Prostate gland (tissue), 2 donors: Measurements from ENCODE around the gene ESRRB. TPM values are rescaled to one million over a fixed set of nuclear protein-coding genes. Genes with fewer than 3 reads are reported as not detected.

ENCODE experiments used
- DNase-seq: peaks from one replicate; pipeline ENCODE4 v3.0.0-alpha.2; 2019; ENCODE audit warnings: low spot score
- H3K27ac ChIP-seq, 2 donors: fragments of 200-600 bp; sonication (generic); 2 replicates each; pipeline ENCODE4 v1.5.1; 2017 to 2019
- H3K27me3 ChIP-seq: fragments of 200-600 bp; sonication (generic); replicated peaks from 2 replicates; pipeline ENCODE4 v1.5.1; 2019; ENCODE audit not compliant: insufficient read depth
- H3K36me3 ChIP-seq, 2 donors: fragments of 200-600 bp; sonication (generic); 1 replicate in 1 of 2; 2 replicates in 1 of 2; pipeline versions ENCODE4 v1.5.1 to v1.8.1; 2017 to 2019
- H3K4me1 ChIP-seq: fragments of 200-600 bp; sonication (generic); replicated peaks from 2 replicates; pipeline ENCODE4 v1.5.1; 2019
- H3K4me3 ChIP-seq, 2 donors: fragments of 200-600 bp; sonication (generic); 2 replicates each; pipeline ENCODE4 v1.5.1; 2017 to 2019
- H3K9me3 ChIP-seq: fragments of 200-600 bp; sonication (generic); 2 replicates; pipeline ENCODE4 v1.5.1; 2017
- CTCF ChIP-seq, 4 experiments: fragments of 200-600 bp in 2 of 4; fragments of 450-650 bp in 2 of 4; sonication (generic) in 2 of 4; IDR thresholded peaks; 1 replicate in 3 of 4; 2 replicates in 1 of 4; pipeline ENCODE4 v1.5.1; 2016 to 2019; ENCODE audit warnings: antibody characterized with exemption in 4 of 4, mild to moderate bottlenecking in 2 of 4, moderate library complexity in 2 of 4
- POLR2A ChIP-seq: fragments of 450-650 bp; IDR thresholded peaks from one replicate; pipeline ENCODE4 v1.6.1; 2016; ENCODE audit warnings: antibody characterized with exemption, mild to moderate bottlenecking
- POLR2AphosphoS5 ChIP-seq: sonication (generic); formaldehyde crosslinking; IDR thresholded peaks from one replicate; pipeline ENCODE4 v1.6.1; 2017; ENCODE audit warnings: antibody characterized with exemption
- WGBS: methylation state at CpG from one replicate; pipeline ENCODE4 v1.1.5; 2018; 5-methylcytosine and 5-hydroxymethylcytosine counted together
- intact Hi-C: fragments of 100-400 bp; cut with DNase I; formaldehyde crosslinking; loops from one replicate; pipeline ENCODE4 v1.14.2; 2022
- total RNA-seq, 2 donors: library from RNA; depleted of rRNA; stranded (reverse); fragments of >200 nt; gene quantifications; one replicate each; pipeline ENCODE4 v1.1.0, GENCODE V29; 2016

ESRRB gene
- total RNA-seq, 2 donors from 2014 or later: 0.32 TPM; not detected in 1

GRCh38 chr14:76446486-76446885, 70.5 kb downstream of the ESRRB start:
- intact Hi-C loops: no loop called here
- Histone ChIP-seq H3K4me3 (no peak overlapping the region), H3K27me3 (no peaks in the 10 kb centered on the region), H3K9me3 (no peaks in the 10 kb centered on the region), H3K36me3 (no peaks in the 10 kb centered on the region), H3K4me1 (no peaks in the 10 kb centered on the region), H3K27ac (no peak overlapping the region)
- TF ChIP-seq POLR2A (no peak), POLR2AphosphoS5 (no peak), CTCF (IDR thresholded peaks at IDR 0.05) (no peak)
- DNase-seq: no peak
- WGBS: 75% methylated on average over 2 of the region's 2 CpGs

DNA sequence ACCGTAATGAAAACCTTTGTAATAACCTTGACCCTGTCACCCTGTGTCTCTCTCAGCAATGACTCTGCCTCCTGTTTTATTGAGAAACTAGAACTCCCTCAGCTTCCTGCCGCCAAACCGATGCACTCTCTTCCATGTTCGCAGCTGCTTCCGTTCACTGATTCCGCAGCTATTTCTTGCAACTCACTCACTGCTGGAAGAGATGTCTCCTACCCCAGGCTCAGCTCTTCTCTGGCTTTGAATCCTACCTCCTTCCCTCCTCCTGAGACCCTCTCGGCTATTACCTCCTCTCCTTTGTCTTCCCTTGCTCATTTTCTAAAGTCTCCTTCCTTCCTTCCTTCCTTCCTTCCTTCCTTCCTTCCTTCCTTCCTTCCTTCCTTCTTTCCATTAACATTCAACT, 71.0 kb downstream of the ESRRB start:
- no peak for DNase-seq
- no peaks in the 10 kb centered on the region for H3K4me1 ChIP-seq
- H3K27ac ChIP-seq: no peak overlapping the region
- 80% methylated on average over 7 of the region's 7 CpGs for WGBS
- no peak overlapping the region for H3K4me3 ChIP-seq
- no peaks in the 10 kb centered on the region for H3K36me3 ChIP-seq
- intact Hi-C loops: no loop called here
- TF ChIP-seq CTCF (IDR thresholded peaks at IDR 0.05) (no peak), POLR2A (no peak), POLR2AphosphoS5 (no peak)
- H3K27me3 ChIP-seq: no peaks in the 10 kb centered on the region
- no peaks in the 10 kb centered on the region for H3K9me3 ChIP-seq

DNA sequence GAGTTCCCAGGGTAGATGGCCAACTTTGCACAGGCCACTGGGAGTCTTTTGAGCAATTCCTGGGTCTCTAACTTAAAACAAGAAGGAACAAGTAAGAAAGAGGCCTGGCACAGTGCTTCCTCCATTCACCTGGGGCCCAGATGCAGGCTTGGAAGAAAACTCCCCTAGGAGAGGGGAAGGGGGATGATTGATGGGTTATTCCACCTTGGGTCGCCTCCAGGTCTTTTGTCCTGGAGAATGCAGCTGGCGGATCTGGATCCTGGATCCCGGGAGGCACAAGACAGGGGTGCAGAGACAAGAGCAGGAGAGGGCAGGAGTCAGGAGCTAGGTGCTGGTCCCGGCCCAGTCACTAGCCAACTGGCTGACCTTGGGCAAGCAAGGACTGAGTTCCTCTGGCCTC, 74.5 kb downstream of the ESRRB start:
- TF ChIP-seq CTCF (IDR thresholded peaks at IDR 0.05): no peak
- TF ChIP-seq POLR2A: no peak
- TF ChIP-seq POLR2AphosphoS5: no peak
- no peaks in the 10 kb centered on the region for H3K27me3 ChIP-seq
- H3K9me3 ChIP-seq: no peaks in the 10 kb centered on the region
- no peak for DNase-seq
- H3K4me3 ChIP-seq: no peak overlapping the region
- intact Hi-C loops: no loop called here
- H3K36me3 ChIP-seq: no peaks in the 10 kb centered on the region
- no peak overlapping the region for H3K27ac ChIP-seq
- 59% methylated on average over 4 of the region's 4 CpGs for WGBS
- H3K4me1 ChIP-seq: no peaks in the 10 kb centered on the region

- Histone ChIP-seq H3K4me3 (no peak overlapping the region), H3K27me3 (no peaks in the 10 kb centered on the region), H3K9me3 (no peaks in the 10 kb centered on the region), H3K4me1 (peaks cover 5% of the 10 kb centered on the region), H3K36me3 (no peaks in the 10 kb centered on the region), H3K27ac (no peak overlapping the region)
- intact Hi-C loops: no loop called here
- no peak for DNase-seq
- no peak for TF ChIP-seq POLR2A
- TF ChIP-seq CTCF (IDR thresholded peaks at IDR 0.05): peak in 2 of 4 experiments; percentile 16 to 24
- 85% methylated on average over 2 of the region's 2 CpGs for WGBS
Observed at GRCh38 chr14:76456200-76456599, 80.3 kb downstream of the ESRRB start.

GRCh38 chr14:76456891-76457586, 81.1 kb downstream of the ESRRB start:
- intact Hi-C loops: no loop called here
- Histone ChIP-seq H3K27ac (no peak overlapping the region), H3K4me1 (peaks cover 5% of the 10 kb centered on the region), H3K4me3 (no peak overlapping the region), H3K9me3 (no peaks in the 10 kb centered on the region), H3K36me3 (no peaks in the 10 kb centered on the region), H3K27me3 (no peaks in the 10 kb centered on the region)
- no peak for TF ChIP-seq POLR2A
- peak; percentile 65 for TF ChIP-seq POLR2AphosphoS5
- no peak for TF ChIP-seq CTCF (IDR thresholded peaks at IDR 0.05)
- 53% methylated on average over 9 of the region's 9 CpGs for WGBS
- DNase-seq: peak; percentile 70
